ENCODE data around the gene NBEA. TPM values are rescaled to one million over a fixed set of nuclear protein-coding genes. Genes with fewer than 3 reads are reported as not detected.

NBEA gene
- total RNA-seq, 1 experiment from 2014 or later = 4.1 TPM

DNA sequence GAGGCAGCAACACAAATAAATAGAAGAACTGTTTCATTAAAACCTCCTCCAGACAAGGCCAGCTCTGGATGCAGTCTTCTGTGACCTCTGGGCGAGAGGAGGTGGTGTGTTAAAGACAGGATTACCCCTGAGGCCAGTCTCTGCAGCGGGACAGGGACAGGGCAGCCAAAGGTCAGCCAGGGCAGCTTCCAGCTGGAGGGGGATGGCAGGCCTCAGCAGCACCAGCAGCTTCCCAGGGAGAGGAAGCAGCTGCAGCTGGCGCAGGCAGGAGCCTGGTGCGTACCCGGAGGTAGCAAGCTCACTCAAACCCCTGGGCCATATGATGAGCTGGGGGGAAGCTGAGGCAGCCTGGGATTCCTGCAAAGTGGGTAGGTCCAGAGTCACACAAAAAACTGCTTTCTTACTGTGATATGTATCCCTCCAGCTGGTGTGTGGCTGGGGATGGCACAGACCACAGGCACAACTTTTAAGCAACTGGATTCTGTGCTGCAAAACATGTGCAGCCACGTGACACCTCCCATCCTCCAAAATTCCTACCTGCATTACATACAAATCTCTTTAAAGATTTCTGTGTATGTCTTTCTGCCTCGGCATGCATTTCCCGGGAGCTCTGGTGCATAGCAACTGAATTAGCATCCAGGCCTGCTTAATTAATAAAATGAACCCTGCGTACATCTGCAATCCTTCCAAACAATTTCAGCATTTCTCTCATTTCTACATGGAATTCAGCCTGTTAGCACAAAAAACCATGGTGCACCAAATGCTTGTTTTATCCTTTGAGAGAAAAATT, 772.7 kb downstream of the NBEA start:
- no peak for DNase-seq (ENCODE audit: low read depth, low spot score)
- POLR2A ChIA-PET = no interaction called here
- Histone ChIP-seq H3K4me2 (ENCODE audit: low read length) (no peak overlapping the region), H2AFZ (ENCODE audit: low read depth, low read length, poor library complexity, severe bottlenecking) (no peak overlapping the region), H3K4me1 (ENCODE audit: control insufficient read depth in 1 of 2, insufficient read depth in 2 of 2, low read length in 2 of 2) (0 out of 4 replicates have a peak, but pooled peaks cover 0 to 4% of the 10 kb centered on the region in 2 experiments), H3K79me2 (ENCODE audit: insufficient read depth, low read length) (no peaks in the 10 kb centered on the region), H3K9ac (ENCODE audit: low read length) (no peak overlapping the region), H3K27me3 (ENCODE audit: insufficient read depth, low read length) (no peaks in the 10 kb centered on the region), H3K9me2 (ENCODE audit: insufficient read depth) (no peaks in the 10 kb centered on the region), H4K20me1 (ENCODE audit: insufficient read depth) (no peaks in the 10 kb centered on the region), H3K36me3 (ENCODE audit: control insufficient read depth in 1 of 2, insufficient read depth in 2 of 2, low read length in 2 of 2) (no peaks in the 10 kb centered on the region), H3K27ac (ENCODE audit: low read depth, low read length) (no peak overlapping the region), H3K4me3 (replicated peaks in 1 of 2; ENCODE audit: low read depth in 1 of 2, low read length in 2 of 2) (no peak overlapping the region), H3K9me3 (ENCODE audit: control insufficient read depth in 1 of 2, insufficient read depth in 1 of 2, low read depth in 1 of 2, low read length in 2 of 2) (no peaks in the 10 kb centered on the region)
- no peak for TF ChIP-seq POLR2AphosphoS5 (IDR thresholded peaks at IDR 0.05; ENCODE audit: low read depth, low read length)
- TF ChIP-seq, protein P1, sequence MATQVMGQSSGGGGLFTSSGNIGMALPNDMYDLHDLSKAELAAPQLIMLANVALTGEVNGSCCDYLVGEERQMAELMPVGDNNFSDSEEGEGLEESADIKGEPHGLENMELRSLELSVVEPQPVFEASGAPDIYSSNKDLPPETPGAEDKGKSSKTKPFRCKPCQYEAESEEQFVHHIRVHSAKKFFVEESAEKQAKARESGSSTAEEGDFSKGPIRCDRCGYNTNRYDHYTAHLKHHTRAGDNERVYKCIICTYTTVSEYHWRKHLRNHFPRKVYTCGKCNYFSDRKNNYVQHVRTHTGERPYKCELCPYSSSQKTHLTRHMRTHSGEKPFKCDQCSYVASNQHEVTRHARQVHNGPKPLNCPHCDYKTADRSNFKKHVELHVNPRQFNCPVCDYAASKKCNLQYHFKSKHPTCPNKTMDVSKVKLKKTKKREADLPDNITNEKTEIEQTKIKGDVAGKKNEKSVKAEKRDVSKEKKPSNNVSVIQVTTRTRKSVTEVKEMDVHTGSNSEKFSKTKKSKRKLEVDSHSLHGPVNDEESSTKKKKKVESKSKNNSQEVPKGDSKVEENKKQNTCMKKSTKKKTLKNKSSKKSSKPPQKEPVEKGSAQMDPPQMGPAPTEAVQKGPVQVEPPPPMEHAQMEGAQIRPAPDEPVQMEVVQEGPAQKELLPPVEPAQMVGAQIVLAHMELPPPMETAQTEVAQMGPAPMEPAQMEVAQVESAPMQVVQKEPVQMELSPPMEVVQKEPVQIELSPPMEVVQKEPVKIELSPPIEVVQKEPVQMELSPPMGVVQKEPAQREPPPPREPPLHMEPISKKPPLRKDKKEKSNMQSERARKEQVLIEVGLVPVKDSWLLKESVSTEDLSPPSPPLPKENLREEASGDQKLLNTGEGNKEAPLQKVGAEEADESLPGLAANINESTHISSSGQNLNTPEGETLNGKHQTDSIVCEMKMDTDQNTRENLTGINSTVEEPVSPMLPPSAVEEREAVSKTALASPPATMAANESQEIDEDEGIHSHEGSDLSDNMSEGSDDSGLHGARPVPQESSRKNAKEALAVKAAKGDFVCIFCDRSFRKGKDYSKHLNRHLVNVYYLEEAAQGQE (IDR thresholded peaks at IDR 0.05; ENCODE audit: low read depth) = no peak
- no peak for TF ChIP-seq SRF (IDR thresholded peaks at IDR 0.05; ENCODE audit: low read depth)
- no peak for TF ChIP-seq EZH2phosphoT487 (IDR thresholded peaks at IDR 0.05; ENCODE audit: borderline replicate concordance)
- no peak for TF ChIP-seq POLR2A (IDR thresholded peaks at IDR 0.05; ENCODE audit: borderline replicate concordance, extremely low read depth, insufficient read depth, insufficient read length)
- ATAC-seq = no peak
- BruUV-seq (replicated peaks) = no TSS peak
- CTCF ChIA-PET = no interaction called here
- RAD21 ChIA-PET (ENCODE audit: low non-redundant PET in 1 of 2, low total read pairs in 2 of 2, uncharacterized antibody in 2 of 2, unreplicated experiment in 2 of 2) = no interaction called here
- intact Hi-C loops (cut with micrococcal nuclease) = no loop called here

DNA sequence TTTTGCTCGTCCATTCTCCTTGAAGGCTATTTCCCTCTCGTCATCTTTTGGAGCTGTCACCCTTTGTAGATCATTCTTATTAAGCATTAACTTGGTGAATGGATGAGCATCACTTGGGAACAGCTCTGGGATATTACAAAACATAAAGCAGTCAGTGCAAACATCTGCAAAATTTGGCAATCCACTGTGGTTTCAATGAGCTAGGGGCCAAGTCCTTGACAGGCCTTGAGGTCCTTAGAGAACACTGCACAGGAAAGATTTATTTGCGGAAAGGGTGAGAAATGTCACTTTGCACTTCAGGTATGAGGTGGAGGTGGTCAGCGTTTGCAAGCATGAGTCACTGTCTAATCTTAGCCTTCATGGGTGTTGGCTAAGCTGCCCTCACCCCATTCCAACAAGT, 774.1 kb downstream of the NBEA start:
- Histone ChIP-seq H2AFZ (ENCODE audit: low read depth, low read length, poor library complexity, severe bottlenecking) (no peak overlapping the region), H3K9ac (ENCODE audit: low read length) (no peak overlapping the region), H3K79me2 (ENCODE audit: insufficient read depth, low read length) (no peaks in the 10 kb centered on the region), H3K4me1 (ENCODE audit: control insufficient read depth in 1 of 2, insufficient read depth in 2 of 2, low read length in 2 of 2) (peaks cover 2 to 4% of the 10 kb centered on the region in 2 experiments; a peak in 1 of 4 replicates), H3K36me3 (ENCODE audit: control insufficient read depth in 1 of 2, insufficient read depth in 2 of 2, low read length in 2 of 2) (no peaks in the 10 kb centered on the region), H3K27me3 (ENCODE audit: insufficient read depth, low read length) (no peaks in the 10 kb centered on the region), H4K20me1 (ENCODE audit: insufficient read depth) (no peaks in the 10 kb centered on the region), H3K4me3 (replicated peaks in 1 of 2; ENCODE audit: low read depth in 1 of 2, low read length in 2 of 2) (no peak overlapping the region), H3K4me2 (ENCODE audit: low read length) (no peak overlapping the region), H3K9me2 (ENCODE audit: insufficient read depth) (no peaks in the 10 kb centered on the region), H3K9me3 (ENCODE audit: control insufficient read depth in 1 of 2, insufficient read depth in 1 of 2, low read depth in 1 of 2, low read length in 2 of 2) (no peaks in the 10 kb centered on the region), H3K27ac (ENCODE audit: low read depth, low read length) (no peak overlapping the region)
- BruUV-seq (replicated peaks) = no TSS peak
- POLR2A ChIA-PET = no interaction called here
- CTCF ChIA-PET = no interaction called here
- TF ChIP-seq, protein P2, sequence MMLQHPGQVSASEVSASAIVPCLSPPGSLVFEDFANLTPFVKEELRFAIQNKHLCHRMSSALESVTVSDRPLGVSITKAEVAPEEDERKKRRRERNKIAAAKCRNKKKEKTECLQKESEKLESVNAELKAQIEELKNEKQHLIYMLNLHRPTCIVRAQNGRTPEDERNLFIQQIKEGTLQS (IDR thresholded peaks at IDR 0.05) = no peak
- no peak for TF ChIP-seq ZFX (IDR thresholded peaks at IDR 0.05)
- TF ChIP-seq EZH2 (IDR thresholded peaks at IDR 0.05) = no peak
- no peak for TF ChIP-seq TCF7L2 (IDR thresholded peaks at IDR 0.05; ENCODE audit: borderline replicate concordance, extremely low read depth, insufficient read depth, insufficient read length)
- TF ChIP-seq EZH2phosphoT487 (IDR thresholded peaks at IDR 0.05; ENCODE audit: borderline replicate concordance) = no peak
- no peak for TF ChIP-seq JUND (IDR thresholded peaks at IDR 0.05)
- RAD21 ChIA-PET (ENCODE audit: low non-redundant PET in 1 of 2, low total read pairs in 2 of 2, uncharacterized antibody in 2 of 2, unreplicated experiment in 2 of 2) = no interaction called here
- DNase-seq (ENCODE audit: low read depth, low spot score) (no peak), ATAC-seq (no peak)
- intact Hi-C loops (cut with micrococcal nuclease) = no loop called here
